Measurements from ENCODE around the gene QRSL1.
"Not testable (repeated sequence)": the region's sequence is repeated elsewhere in the genome, so short reads cannot be mapped to it uniquely, and the experiment has no call there.

The QRSL1 gene

DNA sequence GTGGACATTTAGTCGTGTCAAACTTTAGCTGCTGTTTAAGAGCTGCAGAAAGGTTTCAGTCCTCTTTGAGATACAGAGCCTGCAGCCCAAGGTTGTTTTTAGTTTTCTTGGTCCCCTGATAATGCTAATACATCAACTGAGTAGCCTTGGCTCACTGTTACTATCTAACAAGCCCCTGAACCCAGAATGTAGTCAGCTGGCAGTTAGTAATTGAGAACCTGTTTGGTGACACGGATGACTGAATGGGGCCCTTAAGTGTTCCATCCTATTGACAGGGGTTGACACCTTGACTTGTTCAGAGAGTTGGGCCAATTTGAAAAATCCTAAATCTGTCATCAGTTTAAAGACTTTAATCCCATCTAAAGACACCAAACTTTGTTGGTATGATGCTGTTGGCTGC lies 2.9 kb upstream of the QRSL1 start:
- DNase-seq: no peak

DNA sequence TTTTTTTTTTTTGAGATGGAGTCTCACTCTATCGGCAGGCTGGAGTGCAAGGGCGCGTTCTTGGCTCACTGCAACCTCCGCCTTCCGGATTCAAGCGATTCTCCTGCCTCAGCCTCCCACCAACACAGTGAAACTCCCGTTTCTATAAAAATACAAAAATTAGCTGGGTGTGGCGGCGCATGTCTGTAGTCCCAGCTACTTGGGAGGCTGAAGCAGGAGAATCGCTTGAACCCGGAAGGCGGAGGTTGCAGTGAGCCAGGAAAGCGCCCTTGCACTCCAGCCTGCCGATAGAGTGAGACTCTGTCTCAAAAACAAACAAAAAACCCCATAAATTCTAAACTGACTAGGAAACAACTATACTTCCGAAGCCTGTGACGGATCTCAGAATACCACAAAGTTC lies 1.6 kb upstream of the QRSL1 start:
- DNase-seq: not testable (repeated sequence)

DNA sequence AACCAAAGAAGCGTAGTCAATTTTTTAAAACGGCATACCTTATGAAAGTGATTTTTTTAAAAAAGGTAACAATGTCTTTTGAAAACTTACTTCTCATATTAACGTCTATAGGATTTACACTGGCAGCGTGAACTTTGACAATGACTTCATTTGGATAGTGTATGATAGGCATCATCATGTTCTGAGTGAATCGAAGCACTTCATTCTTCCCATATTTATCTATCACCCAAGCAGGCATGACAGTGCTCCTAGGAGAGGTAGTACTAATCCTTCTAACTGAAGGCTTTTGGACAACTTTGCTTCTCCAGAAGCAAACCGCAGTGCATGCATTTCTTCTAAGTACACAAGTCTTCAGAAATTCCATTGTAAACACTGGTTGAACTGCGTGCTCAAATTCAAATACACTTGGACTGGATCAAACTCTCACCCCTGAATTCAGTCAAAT lies 698 bp upstream of the QRSL1 start:
- no peak for DNase-seq

DNA sequence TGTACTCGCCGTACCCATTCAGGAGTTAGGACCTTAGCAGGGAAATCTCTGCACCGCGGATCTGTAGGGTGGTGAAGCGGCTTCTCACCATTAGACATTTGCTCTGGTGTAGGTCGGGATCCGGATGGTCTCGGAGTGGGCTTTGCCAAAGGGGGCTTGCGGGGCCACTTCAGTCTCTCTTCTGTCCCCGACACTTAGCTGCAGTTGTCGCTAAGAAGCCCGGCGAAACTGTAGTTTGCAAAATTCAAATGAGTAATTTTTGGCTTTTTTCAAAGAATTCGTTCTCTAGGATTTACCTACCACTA lies 433 bp downstream of the QRSL1 start:
- no peak for DNase-seq

DNA sequence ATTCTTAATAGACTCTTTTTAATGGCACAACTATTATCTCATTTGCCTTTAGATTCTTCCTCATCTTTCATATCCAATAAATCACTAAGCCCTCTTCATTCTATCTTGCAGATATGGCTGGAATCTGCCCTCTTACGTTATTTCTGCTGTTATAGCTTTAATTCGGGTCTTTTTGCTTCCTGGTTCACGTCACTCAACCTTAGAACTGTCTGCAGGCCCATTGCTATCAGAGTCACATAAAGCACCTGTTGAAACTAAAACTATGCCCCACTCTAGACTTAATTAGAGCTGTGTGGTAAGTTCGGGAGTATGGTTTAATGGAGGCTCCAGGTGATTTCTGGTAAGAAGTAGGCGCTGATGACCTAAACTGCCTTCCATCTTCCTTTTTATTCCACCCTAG lies 988 bp downstream of the QRSL1 start:
- no peak for DNase-seq

DNA sequence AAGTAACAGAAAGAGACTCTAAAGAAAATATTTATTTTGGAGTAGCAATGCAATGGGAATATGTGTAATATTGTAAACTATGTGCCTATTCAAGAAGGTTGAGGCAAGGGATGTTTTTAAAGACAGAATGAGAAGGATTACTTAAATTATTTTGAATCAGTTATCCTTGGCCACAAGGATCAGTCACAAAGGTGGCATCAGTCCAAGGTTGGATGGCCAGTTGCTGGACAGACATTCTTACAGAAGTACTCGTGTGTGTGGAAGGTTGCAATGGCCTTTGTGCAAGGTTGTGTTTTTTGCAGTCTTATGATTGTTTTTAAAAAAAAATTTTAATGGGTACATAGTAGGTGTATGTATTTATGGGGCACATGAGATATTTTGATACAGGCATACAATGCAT lies 2.0 kb downstream of the QRSL1 start:
- no peak for DNase-seq

DNA sequence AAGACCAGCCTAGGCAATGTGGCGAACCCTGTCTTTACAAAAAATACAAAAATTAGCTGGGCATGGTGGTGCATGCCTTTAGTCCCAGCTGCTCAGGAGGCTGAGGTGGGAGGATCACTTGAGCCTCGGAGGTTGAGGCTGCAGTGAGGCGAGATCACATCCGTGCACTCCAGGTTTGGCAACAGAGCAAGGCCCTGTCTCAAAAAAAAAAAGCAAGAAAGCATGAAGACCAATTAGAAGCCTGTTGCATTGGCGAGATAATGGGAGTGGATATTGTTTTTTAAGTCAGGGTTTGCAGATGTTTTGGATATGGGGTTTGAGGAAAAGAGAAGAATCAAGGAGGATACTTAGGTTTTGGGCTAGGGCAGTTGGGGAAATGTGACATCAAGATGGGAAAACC lies 5.2 kb downstream of the QRSL1 start:
- no peak for DNase-seq

DNA sequence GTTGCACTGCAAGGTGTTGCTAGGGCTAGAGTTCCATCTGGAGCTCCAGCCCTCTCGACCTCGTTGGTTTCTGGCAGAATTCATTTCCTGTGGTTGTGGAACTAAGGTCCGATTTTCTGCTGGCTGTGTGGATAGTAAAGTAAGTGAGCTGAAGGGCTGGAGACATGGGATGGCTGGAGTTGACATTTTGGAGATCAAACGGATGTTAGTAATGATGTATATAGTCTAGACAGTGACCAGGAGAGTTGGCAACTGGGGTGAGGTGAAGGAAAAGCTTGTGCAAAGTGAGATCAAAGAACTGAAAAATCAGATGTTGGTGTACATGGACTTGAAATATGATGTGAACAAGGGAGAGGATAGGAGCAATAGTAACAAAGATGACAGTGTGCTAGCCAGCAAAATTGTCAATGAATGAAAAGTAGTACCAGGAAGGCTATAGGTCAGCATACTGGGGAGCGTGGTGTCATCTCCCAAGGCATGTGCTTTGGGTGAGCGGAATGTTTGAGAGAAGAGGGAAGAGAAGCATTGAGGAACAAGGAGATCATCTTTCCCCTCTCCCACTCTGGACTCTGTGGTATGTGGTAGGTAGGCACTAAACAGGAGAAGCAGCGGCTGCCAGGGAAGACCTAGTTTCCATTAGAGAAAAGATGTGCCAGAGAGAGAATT lies 7.8 kb downstream of the QRSL1 start:
- no peak for DNase-seq

DNA sequence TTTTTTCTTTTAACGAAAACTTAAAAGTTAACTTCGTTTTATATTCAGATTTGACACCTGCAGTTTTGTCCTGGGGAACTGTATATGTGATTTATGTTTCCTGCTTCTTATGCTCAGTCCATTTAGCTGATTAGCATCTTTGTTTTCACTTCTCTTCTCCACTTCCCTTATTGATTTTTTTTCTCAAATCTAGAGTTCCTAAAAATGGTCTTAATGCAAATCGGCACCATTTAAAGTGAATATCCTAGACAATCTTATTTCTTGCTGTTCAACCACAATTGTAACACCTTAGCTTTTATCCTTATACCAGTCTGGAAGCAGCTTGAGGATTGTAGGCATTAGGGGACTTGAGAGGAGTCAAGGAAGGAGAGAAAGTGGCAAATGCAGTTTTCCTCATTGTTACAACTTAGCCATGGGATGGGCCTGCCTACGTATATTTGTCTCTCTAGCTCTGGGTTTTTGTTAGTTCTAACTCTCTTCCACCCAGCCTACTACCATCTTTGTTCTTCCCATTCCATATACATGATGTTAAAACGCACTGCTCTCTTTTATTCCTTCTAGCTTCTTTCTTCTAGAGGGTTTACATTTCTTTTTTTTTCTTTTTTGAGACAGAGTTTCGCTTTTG lies 8.5 kb downstream of the QRSL1 start:
- no peak for DNase-seq

DNA sequence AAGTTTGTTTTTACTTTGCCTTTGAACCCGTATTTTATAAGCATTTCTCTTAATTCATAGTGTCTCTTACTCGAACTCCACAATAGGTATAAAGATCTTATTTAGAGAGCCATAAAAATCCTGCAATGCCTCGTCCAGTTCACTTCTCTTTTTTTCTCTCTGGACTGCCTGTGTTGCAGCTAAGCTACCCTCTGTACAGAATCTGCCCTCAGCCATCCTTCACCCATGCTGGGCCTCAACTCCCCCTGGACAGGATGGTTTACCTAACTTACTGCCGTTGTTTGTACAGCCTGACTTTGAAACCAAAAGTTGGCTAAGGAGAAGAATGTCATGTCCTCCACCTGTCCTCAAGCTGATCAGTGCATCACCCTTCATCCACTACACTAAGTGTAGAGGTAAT lies 10.4 kb downstream of the QRSL1 start:
- no peak for DNase-seq

DNA sequence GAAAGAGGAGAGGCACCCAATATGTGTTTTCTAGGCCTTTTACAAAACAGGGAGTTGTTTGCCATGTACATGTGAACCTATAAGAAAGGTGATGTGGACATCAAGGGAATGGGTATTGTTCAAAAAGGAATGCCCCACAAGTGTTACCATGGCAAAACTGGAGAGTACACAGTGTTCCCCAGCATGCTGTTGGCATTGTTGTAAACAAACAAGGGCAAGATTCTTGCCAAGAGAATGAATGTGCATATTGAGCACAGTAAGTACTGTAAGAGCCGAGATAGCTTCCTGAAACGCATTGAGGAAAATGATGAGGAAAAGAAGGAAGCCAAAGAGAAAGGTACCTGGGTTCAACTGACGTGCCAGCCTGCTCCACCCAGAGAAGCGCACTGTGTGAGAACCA lies 13.1 kb downstream of the QRSL1 start:
- DNase-seq: no peak

DNA sequence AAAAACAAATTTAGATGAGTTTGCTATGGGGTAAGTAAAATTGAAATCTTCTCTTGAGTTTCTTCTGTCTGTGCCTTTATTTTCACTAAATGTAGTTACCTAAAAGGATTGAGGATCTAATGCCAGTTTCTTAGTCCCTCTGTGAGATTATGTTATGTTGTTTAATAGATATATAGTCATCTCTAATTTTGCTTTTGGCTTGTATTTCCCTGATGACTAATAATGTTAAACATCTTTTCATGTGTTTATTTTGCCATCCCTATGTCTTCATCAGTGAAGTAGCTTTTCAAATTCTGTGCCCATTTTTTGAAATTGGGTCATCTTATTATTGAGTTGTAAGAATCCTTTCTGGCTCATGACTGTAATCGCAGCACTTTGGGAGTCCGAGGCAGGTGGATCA lies 13.7 kb downstream of the QRSL1 start:
- DNase-seq: no peak

DNA sequence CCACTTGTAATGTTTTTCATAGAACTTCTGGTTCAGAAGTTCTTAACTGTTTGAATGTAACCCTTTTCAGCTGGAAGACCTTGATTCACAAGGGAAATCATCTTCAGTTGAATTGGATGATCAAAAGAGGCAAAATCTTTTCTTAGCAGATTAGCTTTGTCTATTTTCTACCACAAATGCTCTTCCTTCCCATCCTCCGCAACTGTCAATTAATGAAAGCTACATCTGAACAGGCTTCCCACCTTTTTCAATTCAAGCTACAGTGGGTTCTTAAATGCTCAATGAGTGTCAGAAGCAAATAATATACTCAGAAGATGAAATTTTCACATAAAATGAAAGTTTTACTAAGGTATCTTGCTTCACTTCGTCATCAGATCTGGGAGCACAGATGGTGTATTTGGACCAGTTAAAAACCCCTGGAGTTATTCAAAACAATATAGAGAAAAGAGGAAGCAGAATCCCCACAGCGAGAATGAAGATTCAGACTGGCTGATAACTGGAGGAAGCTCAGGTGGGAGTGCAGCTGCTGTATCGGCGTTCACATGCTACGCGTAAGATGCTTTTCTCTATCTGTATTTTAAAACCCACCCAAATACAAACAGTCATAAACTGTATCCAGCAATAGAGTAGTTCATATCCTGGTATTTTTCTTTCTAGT lies 19.4 kb downstream of the QRSL1 start:
- no peak for DNase-seq

DNA sequence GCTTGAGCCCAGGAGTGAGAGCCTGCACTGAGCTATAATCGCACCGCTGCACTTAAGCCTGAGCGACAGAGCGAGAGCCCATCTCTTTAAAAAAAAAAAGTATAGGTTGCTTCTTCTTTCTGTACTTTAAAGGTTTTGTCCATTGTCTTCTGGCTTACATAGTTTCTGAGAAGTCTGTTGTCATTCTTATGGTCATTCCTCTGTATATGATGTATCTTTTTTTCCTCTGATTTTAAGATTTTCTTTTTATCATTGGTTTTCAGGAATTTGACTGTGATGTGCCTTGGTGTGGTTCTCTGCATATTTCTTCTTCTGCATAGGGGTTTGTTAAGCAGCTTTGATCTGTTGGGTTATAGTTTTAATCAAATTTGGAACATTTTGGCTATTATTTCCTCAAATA lies 29.1 kb downstream of the QRSL1 start:
- DNase-seq: no peak

DNA sequence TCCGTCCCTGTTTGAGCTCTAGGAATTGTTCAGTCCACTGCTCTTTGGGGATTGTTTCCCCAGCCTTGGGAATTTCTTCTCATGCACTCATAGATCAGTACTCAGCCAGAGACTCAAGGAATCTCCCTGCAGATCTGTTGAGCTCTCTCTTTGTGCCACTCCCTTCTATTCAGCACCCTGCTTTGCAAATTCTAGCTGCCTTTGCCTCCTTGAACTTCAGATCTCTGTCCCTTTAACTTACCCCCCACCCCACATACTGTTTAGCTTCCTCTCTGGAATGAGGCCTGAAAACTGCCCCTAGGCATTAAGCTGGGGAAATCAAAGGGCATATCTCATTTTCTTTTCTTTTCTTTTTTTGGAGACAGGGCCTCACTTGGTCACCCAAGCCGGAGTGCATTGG lies 30.5 kb downstream of the QRSL1 start:
- no peak for DNase-seq

DNA sequence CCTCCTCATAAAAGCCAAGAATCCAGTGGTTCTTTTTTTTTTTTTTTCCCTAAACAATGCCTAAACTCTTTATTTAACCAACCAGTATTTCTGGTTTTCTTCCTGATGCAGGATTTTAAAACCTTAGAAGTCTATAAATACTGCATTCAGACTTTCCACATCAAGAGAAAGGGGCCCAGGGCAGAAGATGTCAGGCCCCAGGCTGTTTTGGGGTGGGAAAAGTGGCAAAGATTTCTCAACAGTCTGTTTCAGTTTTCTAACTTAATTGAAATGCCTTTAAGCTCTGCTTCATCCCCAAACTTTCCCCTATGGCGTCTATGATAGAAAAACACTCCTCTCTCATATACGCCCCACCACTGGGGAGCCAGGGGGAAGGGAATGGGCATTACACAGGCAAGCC lies 33.1 kb downstream of the QRSL1 start:
- no peak for DNase-seq

DNA sequence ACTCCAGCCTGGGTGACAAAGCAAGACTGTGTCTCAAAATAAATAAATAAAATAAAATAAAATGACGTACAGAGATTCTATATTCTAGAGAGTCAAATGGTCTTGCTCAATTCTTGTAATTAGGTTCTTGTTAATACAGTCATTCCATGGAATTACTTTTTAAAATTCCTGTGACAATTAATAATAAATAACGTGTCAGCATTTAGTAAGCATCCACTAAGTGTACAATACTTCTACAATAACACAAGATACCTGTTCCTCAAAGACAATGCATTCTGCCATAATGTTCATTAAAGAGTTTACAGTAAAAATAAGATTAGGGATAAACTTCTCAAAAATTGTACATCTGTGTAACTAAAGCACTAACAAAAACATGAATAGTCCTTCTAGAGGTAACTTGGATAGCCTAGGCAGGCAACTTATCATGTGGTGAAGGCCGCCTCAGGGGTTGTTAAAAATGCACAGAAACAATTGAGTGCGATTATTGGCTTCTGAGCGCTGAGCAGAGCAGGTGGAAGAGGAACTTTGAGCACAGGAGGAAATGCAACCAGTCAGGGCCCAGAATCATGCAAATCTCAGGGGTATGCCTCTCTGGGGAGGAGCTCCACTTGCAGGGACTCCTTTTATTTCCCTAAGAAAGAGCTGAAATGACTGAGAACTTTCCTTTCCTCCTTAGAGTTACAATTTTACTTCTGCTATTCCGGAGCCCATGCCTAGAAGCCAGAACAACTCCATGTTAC lies 37.1 kb downstream of the QRSL1 start:
- DNase-seq: no peak

DNA sequence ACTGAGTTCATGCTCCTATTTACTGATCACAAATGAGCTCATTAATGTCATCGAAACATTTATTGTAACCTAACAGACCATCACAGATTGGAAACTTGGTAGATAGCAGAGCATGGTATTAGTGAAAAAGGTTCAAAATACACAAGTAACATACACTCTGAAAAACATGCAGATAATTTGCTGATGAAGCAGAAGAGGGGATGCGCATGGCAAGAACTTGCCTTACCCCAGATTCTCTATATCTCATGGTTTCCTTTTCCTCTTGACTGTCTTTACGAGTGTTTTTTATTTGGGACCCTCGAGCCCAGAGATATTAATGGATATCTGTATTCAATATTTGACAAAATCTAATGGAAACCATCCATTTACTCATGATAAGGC lies 37.6 kb downstream of the QRSL1 start:
- DNase-seq: no peak

DNA sequence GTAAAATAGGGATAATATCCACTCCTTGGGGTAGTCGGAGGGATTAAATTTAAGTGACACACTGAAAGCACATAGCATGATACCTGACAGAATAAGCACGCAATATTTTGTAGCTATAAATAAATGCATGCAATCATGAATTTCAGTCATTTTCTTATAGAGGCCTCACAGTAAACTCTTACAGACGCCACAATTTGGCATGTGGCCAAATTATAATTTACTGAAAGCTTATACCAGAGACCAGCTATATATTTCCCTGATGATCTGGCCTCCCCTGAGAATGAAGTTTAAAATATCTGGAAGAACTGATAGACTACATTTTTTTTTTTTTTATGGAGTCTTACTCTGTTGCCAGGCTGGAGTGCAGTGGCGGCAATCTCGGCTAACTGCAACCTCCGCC lies 40.9 kb downstream of the QRSL1 start:
- DNase-seq: no peak

DNA sequence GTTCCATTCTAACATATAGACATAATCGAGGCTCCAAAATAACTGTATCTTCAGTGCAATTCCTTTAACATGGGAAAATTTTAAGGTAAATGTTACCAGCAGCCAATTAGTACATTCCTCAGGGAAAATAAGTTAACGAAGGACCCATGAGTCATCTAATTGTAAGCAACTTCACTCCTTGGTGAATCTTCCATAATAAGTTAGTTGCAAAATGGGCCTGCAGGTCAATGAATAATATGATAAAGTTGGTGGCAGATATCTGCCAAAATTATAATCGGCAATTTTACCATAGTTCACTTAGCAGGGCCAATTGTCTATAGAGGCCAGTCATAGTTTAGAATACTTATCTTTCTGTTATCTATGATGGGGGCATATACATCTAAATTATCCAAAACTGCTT lies 42.3 kb downstream of the QRSL1 start:
- no peak for DNase-seq

DNA sequence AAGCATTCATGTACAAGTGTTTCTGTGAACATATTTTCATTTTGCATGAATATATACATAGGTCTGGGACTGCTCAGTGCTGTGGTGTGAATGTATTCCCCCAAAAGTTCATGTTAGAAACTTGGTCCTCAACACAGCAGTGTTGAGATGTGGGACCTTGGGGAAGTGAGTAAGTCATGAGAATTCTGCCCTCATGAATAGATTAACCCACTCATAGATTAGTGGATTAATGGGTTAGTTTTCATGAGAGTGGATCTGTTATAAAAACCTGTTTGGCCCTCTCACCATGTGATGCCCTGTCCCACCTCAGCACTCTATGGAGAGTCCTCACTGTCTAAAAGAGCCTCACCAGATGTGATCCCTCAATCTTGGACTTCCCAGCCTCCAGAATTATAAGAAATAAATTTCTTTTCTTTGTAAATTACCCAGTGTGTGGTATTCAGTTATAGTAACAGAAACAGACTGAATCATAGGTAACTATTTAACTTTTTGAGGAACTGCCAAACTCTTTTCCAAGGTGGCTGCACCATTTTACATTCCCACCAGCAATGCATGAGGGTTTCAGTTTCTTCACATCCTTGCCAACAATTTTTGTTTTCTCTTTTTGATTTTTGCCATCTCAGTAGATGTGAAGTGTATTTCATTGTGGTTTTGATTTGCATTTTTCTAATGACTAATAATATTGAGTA lies 45.3 kb downstream of the QRSL1 start:
- no peak for DNase-seq

DNA sequence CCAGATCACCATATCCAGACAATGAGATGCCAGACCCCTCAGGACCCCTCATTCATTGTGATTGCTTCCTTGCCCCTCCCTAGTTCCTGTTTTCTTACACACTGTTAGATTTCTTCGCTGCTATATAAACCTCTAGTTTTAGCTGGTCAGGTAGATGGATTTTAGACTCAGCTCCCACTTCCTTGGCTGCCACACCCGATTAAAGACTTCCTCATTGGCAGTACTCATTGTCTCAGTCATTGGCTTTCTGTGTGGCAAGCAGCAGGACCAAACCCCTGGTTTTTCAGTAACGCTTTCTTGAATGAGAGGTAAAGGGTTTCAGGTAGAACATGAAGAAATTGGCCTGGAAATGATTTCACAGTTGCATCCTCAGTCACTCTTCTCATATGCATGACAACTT lies 47.9 kb downstream of the QRSL1 start:
- DNase-seq: no peak

DNA sequence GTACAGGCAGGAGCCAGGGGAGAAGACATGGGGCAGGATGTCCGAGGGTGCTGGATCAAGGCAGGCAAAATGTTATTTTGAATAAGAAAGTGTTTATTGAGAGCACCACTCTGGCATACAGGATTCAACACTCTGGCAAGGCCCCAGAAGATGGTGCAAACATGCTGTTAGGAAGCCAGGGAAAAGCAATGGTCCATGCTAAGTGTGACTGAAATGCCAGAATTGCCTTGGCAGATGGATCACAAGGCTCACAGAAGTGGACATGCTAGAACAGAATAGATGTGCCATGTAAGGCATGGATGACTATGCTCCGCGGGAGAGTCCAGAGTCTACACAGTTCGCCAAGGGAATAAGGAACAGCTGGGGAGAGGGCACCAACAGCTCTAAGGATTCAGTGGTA lies 54.6 kb downstream of the QRSL1 start:
- no peak for DNase-seq

DNA sequence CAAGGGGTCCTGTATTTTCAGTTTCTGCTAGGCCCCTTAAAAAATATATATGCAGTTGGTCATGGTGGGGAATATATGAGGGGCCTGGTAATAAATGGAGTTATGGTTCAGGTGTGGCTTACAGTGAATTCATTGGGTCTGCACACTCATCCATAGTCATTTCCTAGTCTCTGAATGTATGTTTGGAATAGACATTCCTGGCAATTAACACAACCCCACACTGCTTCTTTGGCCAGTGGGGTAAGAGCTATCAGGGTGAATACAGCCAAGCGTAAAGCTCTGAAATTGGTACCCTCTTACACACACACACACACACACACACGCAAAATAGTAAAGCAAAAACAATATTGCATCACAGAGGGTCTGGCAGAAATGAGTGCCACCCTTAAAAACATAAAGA lies 56.5 kb downstream of the QRSL1 start:
- no peak for DNase-seq

All from activated CD4-positive, CD25-positive, alpha-beta regulatory T cell (primary cell).